Fibroblast of pulmonary artery (primary cell): ENCODE results near the gene GAB3.

Experiments used
- DNase-seq: peaks from one replicate; pipeline ENCODE4 v3.0.0-alpha.2; 2010; ENCODE audit warnings: low read depth
- H3K4me3 ChIP-seq: replicated peaks from 2 replicates; pipeline ENCODE4 v1.5.1; 2011; ENCODE audit warnings: low read depth, mild to moderate bottlenecking, control low read depth, low read length, moderate library complexity
- CTCF ChIP-seq: IDR thresholded peaks from 2 replicates; pipeline ENCODE4 v1.5.1; 2011; ENCODE audit warnings: mild to moderate bottlenecking, control low read depth, low read length, inconsistent platforms; ENCODE audit errors: missing control alignments

Gene GAB3

GRCh38 chrX:154775419-154776349 lies 24.8 kb upstream of the GAB3 start:
- DNase-seq: peak; percentile 29

DNA sequence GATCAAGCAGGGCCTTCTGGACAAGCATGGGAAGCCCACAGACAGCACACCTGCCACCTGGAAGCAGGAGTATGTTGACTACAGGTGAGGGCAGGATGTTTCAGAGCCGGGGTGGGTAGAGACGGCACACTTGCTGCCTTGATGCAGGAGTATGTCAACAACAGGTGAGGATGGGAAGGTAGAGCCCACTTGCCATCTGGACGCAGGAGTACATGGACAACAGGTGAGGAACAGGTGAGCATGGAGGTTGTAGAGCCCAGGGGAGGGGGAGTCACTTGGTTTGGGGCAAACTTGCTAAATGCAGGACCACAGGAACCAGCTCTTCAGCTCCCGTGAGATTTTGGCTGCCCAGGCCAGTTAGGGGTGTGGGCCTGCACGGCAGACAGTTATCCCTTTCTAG lies 23.7 kb upstream of the GAB3 start:
- H3K4me3 ChIP-seq: no peak overlapping the region
- no peak for TF ChIP-seq CTCF
- no peak for DNase-seq

More at GRCh38 chrX:154775419-154776349, 24.8 kb upstream of the GAB3 start:
- TF ChIP-seq CTCF: no peak
- no peak overlapping the region for H3K4me3 ChIP-seq

GRCh38 chrX:154762537-154763296 lies 11.8 kb upstream of the GAB3 start, which contains the start of gene DKC1:
TSS of gene DKC1 (plus strand) at chrX:154762864. CDS start at chrX:154762966, 102 bp downstream.
- peak; percentile 96 for DNase-seq
- no peak for TF ChIP-seq CTCF
- H3K4me3 ChIP-seq: peak within 1 kb of the TSS; percentile 69

- no peak for DNase-seq
- TF ChIP-seq CTCF: no peak
- peak overlapping the region; percentile 69 for H3K4me3 ChIP-seq
These were observed 11.2 kb upstream of the GAB3 start for GRCh38 chrX:154761977-154762536.

- DNase-seq: no peak
- H3K4me3 ChIP-seq: no peak overlapping the region
- no peak for TF ChIP-seq CTCF
These were observed 7.8 kb upstream of the GAB3 start for GRCh38 chrX:154758696-154759095.

DNA sequence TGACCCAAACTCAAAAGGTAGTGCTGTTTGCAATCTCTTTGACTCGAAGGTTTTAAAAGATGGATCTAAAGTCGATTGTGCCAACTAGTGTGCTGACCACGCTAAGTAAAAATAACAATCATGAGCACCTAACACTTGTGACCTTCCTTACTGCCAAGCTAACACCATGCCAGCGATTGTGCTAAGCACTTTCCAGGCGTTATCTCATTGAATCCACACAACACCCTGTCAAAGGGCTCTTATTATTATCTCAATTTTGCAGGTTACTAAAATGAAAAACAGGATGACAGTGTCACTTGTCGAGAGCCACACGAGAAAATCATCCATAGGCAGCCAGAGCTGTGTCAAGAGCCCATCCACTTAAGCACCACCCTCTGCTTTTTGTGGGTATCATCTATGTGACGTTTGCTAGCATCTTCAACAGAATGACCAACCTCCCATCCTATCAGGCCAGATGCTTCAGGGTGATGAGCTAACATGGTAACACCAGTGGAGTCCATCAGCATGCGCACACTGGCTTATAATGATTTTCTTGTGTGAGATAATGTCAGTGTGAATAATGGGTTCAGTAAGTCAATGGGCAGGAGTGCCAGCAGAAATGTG lies 893 bp upstream of the GAB3 start:
- TF ChIP-seq CTCF: no peak
- no peak for DNase-seq
- no peak overlapping the region for H3K4me3 ChIP-seq
